VCaP (cell line): ENCODE results near the gene CST4.
"Not testable (repeated sequence)": the region's sequence is repeated elsewhere in the genome, so short reads cannot be mapped to it uniquely, and the experiment has no call there.

ENCODE experiments used
- H3K27ac ChIP-seq: fragments of 450-650 bp; 2 replicates; pipeline ENCODE4 v1.5.1; 2017
- CTCF ChIP-seq: fragments of 450-650 bp; conservative IDR thresholded peaks from 2 replicates; pipeline ENCODE4 v1.5.1; 2017; ENCODE audit warnings: mild to moderate bottlenecking, moderate library complexity

CST4 gene

DNA sequence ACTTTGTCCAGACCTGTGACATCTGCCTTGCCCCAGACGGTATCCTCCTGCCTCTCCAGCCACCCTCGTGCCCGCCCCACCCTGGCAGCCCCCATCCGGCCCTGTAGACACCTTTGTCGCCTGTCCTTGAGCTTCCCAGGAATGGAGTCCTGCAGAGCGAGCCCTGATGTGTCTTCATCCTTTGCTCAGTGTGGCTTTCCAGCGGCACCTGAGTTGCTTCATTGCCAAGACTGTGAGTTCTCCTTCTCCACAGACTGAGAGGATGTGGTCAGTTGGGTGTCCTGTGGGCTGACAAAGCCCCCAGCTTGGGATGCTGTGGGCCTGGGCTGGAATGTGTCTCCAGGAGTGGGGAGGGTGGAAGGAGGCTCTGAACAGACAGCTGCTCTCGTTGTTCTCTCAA is 1.7 kb upstream of the CST4 start:
- no peak overlapping the region for H3K27ac ChIP-seq
- TF ChIP-seq CTCF: no peak

- no peak for TF ChIP-seq CTCF
- H3K27ac ChIP-seq: no peak overlapping the region
Observed at GRCh38 chr20:23689399-23689690, 507 bp upstream of the CST4 start.

- no peak overlapping the region for H3K27ac ChIP-seq
- TF ChIP-seq CTCF: no peak
Observed at GRCh38 chr20:23687986-23688385, 852 bp downstream of the CST4 start.

DNA sequence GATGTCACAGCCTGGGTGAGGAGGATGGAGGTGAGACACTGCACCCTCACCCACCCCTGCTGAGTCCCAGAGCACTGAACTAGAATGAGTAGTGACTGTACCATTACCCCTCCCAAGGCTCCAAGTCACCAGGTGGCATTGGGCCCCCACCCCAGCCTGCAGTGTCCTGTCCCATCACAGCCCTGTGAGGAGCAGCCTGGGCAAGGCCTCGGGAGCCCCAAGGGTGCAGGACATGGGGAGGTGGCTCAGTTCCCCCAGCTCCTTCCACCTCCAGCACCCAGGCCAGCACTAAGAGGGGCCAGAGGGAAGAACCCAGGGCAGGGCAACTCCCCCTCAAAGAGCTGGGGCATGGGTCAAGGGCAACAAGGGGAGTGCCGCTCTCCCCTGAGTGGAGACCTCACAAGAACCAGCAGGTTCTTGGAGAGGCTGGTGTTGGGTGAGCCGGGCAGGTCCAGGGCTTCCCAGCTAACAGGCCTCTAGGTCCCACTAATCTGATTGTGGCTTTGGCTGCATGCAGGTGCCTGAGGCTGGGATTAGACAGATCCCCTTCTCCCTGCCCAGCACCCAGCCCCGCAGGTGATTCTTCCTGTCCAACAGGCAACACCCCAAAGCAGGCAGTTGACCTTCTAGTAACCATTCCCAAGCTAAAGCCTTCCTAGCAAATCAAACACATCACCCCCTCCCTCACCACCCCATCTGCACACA is 2.6 kb downstream of the CST4 start:
- no peak for TF ChIP-seq CTCF

DNA sequence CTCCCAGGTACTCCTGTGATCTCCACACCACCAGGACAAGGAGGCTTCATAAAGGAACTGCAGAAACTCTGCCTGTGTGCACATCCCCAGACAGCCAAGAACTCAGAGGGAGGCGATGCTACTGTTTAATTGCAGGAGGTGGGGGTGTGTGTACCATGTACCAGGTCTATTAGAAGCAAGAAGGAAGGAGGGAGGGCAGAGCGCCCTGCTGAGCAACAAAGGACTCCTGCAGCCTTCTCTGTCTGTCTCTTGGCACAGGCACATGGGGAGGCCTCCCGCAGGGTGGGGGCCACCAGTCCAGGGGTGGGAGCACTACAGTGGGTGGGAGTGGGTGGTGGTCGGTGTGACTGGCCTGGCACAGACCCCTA is 3.3 kb downstream of the CST4 start:
- H3K27ac ChIP-seq: not testable (repeated sequence)

More for the DNA sequence above, 2.6 kb downstream of the CST4 start:
- no peak overlapping the region for H3K27ac ChIP-seq

GRCh38 chr20:23684261-23684660 is 4.6 kb downstream of the CST4 start:
- H3K27ac ChIP-seq: no peak overlapping the region
- TF ChIP-seq CTCF: no peak

DNA sequence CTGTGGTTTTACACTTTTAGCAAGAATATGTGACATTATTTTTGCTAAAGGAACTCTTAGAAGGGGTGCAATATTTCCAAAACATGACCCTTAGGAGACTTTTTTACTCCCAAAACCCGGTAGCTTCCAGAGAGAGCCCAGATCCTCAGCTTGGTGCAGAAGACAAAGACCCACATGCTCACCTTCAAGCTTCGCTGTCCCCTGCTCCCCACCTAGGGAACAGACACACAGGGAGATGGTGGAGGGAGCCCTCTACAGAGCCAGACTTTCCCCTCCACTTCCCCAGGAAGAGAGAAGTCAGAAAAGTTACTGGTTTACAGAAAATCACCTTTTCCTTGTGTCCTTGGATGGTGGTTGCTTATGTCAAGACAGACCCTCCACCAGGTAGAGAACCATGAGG is 5.0 kb downstream of the CST4 start:
- TF ChIP-seq CTCF: no peak
- no peak overlapping the region for H3K27ac ChIP-seq

DNA sequence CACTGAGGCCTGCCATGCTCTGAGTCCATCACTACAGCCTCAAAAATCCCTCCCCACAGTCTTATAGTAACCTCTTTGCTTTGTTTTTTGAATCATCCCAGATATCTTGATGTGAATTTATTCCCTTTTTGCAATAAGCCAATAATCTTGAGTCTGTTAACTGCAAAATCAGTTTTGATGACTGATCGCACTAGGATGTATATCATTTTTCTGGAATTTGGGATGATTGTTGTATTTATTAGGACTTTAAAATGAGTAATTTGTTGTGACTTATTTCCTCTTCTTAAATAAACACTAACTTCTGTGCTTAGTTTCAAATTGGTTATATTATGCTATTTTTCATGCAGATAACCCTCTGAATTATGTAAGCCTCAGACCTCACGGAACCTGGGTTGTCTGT is 5.6 kb downstream of the CST4 start:
- no peak for TF ChIP-seq CTCF
- no peak overlapping the region for H3K27ac ChIP-seq
